GM21825 (cell line): ENCODE results near the gene TCTN3.
"Not testable (repeated sequence)": the region's sequence is repeated elsewhere in the genome, so short reads cannot be mapped to it uniquely, and the experiment has no call there.

Source experiments
- ATAC-seq: cut with Tn5 transposase; IDR thresholded peaks from one replicate; pipeline ENCODE4 v1.9.1; 2021; ENCODE audit warnings: mild to moderate bottlenecking, moderate library complexity; ENCODE audit not compliant: unreplicated experiment

TCTN3 gene, protein sequence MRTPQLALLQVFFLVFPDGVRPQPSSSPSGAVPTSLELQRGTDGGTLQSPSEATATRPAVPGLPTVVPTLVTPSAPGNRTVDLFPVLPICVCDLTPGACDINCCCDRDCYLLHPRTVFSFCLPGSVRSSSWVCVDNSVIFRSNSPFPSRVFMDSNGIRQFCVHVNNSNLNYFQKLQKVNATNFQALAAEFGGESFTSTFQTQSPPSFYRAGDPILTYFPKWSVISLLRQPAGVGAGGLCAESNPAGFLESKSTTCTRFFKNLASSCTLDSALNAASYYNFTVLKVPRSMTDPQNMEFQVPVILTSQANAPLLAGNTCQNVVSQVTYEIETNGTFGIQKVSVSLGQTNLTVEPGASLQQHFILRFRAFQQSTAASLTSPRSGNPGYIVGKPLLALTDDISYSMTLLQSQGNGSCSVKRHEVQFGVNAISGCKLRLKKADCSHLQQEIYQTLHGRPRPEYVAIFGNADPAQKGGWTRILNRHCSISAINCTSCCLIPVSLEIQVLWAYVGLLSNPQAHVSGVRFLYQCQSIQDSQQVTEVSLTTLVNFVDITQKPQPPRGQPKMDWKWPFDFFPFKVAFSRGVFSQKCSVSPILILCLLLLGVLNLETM

DNA sequence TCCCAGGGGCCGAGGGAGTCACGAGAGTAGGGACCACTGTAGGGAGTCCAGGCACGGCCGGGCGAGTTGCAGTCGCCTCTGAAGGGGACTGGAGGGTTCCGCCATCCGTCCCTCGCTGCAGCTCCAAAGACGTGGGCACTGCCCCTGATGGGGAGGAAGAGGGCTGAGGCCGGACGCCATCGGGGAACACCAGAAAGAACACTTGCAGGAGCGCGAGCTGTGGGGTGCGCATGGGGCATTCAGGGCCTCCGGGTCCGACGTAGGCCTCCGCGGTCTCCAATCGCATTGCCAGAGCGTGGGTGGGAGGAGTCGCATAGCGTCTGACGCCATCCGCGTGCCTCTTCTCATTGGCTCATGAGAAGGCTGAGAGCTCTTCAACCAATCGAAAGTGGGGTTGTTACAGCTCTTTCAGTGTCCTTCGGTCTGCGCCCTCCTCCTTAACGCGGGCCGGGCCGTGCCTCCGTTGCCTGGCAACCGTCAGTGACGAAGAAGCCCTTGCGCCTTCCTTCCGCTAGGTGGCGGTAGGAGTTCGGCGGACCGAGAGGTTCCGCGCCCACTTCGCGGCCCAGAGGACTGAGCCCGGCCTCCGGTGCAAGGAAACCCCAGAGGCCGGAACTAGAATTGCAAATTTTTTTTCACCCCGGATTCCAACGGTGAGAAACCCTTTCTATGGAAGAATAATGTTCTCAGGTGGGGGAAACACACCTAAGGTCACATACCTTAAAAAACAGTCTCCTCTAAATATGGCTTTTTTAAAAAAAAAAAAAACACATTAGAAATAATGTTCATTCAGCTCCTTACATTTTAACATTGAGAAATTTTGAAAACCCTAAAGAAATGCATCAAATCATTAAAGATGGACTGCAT, at the start of gene TCTN3:
TCTN3 (minus strand) TSS at position 260 of the 867 bp plus-strand sequence; CDS start at position 232, 28 bp downstream.
- ATAC-seq, result peak; percentile 99

DNA sequence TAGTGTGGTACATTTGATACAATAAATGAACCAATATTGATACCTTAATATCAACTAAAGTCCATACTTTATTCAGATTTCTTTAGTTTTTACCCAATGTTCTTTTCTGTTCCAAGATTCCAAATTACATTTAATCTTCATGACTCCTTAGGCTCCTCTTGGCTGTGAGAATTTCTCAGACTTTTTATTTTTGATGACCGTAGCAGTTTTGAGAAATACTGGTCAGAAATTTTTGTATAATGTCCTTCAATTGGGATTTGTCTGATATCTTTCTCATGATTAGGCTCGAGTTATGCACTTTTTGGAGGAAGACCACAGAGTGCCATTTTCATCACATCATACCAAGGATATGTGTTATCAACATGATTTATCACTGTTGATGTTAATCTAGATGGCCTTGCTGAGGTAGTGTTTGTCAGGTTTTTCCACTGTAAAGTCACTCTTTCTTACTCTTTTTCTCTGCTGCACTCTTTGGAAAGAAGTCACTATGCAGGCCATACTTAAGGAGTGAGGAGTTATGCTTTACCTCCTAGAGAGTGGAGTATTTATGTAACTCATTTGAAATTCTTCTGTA, 49.3 kb upstream of the TCTN3 start:
- ATAC-seq, result no peak

DNA sequence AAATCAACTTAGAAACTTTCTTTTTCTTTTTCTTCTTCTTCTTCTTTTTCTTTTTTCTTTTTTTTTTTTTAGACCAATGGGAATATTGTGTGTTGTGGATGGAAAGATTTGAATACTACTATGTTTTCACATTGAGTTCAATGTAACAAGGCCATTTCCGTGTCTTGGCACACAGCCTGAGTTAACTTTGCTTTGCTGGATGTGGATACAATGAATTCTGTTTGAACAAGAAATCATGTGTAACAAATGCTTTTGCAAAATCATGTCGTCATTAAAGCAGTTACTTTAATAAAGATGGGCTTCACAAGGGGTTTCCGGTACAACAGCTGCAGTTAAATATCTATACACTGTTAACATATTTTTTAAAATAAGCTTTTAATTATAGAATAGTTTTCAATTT, 48.8 kb upstream of the TCTN3 start:
- ATAC-seq, result peak; percentile 14

DNA sequence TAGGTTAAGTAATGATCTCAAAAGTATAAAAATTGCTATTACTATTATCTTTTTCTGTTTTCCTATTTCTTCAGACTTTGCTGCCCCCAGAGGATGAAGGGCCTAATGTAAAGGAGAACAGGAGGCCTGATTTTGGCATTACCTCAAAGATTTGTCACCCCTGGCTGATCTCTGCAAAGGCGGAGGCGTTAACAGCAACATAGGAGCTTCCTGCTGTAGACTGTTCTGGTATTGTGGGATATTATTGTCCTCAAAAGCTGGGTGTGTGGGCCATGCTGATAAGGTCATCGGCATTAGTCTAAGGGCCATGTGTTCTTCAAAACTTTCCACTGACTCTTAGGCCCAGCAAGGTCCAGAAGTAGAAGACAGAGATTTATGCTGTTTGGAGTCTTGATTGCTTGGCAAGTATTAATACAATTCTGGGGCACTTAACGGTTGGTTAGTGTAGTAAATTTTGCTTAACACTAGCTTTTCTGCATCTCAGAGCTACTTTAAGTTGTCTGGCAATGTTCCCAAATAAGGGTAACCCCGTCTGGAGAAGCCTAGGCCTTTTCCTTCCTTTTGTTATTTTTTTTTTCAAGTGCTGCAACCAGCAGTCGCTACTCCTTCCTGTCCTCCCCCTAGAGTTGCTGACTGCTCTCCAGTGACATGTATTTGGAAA, 48.2 kb upstream of the TCTN3 start:
- ATAC-seq, result peak; percentile 57

DNA sequence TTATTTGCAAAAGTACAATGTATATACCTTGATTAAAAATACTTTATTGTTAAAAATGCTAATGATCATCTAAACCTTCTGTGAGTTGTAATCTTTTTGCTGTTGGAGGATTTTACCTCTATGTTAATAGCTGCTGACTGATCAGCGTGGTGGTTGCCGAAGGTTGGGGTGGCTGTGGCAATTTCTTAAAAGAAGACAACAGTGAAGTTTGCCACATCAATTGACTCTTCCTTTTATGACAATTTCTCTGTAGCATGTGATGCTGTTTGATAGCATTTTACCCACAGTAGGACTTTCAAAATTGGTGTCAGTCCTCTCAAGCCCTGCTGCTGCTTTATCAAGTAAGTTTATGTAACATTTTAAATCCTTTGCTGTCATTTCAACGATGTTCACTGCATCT, 45.3 kb upstream of the TCTN3 start:
- no peak for ATAC-seq

DNA sequence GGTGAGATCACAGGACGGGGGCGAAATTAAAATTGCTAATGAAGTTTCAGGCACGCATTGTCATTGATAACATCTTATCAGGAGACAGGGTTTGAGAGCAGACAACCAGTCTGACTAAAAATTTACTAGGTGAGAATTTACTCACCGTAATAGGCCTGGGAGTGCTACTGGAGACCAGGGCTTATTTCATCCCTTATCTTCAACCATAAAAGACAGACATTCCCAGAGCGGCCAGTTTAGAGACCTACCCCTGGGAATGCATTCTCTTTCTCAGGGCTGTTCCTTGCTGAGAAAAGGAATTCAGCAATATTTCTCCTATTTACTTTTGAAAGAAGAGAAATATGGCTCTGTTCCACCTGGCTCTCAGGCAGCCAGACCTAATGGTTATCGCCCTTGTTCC, 39.2 kb upstream of the TCTN3 start:
- not testable (repeated sequence) for ATAC-seq

DNA sequence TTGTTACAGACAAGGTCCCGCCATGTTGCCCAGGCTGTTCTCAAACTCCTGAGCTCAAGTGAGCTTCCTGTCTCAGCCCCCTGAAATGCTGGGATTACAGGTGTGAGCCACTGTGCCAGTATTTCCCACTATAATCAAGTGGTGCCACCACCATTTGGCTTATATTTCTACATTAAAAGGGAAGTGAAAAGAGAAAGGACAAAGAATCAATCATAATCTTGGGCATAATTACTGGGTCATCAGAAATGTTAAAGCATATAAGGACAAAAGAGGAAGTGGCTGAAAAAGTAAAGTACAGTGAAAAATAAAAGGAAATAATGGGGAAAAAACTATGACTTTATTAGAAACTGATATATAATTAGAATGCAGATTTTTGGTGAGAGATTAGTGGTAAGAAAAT, 36.5 kb upstream of the TCTN3 start:
- ATAC-seq, result no peak

DNA sequence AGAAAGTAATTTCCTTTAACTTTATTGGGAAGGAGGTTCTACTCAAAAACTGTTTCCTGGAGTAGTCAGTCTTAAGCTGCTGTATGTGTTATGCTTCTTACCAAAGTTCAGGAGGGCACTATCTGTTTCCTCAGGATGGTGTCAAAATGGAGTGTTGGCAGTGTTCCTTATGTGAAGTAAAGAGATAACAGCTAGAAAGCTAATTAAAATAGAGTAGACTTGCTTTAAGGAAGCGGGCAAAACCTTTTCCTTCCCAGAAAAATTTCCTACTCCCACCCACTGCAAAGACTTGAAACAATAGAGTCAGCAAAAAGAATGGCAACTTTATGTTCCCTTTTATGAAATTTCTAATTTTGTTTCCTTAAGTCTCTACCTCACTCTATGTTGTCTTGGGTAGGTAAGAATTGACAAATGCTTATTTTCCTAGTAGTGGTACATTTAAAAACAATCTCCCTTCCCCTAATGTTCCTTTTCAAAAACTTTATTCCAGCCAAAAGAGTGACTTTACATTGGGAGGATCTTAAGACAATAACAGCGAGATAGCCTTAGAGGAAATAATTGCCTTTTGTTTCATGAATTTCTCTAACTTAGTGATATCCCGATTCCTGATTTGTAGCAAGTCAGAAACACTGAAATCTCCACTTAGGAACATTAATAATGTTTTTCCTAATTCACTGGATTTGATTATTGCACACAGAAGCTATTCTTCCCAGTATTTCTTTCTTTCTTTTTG, 35.8 kb upstream of the TCTN3 start:
- no peak for ATAC-seq

DNA sequence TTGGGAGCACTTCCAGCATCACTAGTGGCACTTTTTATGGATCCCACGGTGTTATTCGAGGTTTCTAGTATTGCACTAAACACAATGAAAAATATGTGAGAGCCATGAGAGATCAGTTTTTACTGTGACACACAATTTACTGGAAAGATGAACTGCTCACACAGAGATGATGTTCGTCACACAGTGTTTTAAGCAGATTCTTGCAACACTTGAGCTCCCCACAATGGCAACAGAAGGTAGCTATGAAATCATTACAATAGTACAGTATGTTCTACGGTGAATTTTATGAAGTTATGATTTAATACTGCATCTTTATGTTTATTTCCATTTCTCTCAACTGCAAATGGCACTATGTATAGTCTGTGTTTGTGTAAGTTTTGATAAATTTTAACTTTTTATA, 34.8 kb upstream of the TCTN3 start:
- no peak for ATAC-seq

DNA sequence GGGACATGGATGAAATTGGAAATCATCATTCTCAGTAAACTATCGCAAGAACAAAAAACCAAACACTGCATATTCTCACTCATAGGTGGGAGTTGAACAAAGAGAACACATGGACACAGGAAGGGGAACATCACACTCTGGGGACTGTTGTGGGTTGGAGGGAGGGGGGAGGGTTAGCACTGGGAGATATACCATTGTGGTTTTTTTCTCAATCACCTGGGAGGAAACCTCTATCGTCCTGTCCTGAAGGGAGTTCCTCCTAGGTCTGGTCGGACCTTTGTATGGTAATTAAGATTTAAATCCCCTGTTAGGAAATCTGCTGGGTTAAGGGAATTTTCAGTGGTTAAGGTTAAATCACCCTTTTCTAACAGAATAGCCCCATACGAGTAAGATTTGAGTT, 28.8 kb upstream of the TCTN3 start:
- not testable (repeated sequence) for ATAC-seq

DNA sequence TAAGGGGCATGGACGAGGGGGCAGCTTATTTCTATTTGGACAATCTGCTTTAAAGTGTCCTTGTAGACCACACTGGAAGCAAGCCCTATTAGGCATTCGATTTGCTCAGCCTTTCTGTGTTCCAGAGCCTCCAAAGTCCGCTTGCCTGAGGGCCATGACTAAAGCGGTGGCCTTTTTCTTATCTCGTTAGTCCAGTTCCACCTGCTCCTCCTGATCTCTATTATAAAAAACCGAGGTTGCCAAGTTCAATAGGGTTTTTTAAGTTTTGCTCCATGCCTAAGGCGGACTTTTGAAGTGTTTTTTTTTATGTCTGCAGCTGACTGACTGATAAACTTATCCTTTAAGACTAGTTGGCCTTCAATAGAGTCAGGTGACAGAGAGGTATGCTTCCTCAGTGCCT, 27.0 kb upstream of the TCTN3 start:
- not testable (repeated sequence) for ATAC-seq

DNA sequence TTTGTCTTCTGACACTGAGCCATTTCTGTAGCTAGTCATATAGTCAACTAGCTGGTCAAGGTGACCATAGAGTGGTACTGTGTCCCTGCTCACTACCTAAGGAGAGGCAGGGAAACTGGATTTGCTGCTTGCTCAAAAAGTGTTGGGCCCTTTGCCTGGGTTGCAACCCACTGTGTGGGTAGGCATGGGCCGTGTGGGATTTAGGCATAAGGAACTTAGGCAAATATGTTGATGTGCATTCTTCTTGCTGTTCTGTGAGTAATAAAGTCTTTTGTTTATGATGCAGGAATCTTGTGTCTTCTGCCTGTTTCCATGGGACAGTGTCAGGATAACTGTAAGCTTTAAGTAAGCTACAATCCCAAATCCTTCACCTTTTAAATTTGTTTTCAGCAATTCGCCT, 23.1 kb upstream of the TCTN3 start:
- no peak for ATAC-seq

DNA sequence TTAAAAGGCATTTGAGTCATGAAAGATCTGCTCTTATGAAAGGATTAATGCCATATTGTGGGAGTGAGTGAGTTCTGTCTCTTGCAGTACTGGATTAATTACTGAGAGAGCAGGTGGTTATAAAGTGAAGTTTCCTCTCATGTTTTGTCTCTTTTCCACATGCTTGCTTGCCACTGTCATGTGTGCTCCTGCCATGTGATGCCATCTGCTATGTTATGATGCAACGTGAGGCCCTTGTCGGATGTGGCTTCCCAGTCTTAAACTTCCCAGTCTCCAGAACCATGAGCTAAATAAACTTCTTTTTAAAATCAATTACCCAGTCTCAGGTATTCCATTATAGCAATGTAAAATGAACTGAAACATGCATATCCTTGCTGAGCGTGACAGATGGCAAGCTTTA, 22.7 kb upstream of the TCTN3 start:
- ATAC-seq, result no peak

DNA sequence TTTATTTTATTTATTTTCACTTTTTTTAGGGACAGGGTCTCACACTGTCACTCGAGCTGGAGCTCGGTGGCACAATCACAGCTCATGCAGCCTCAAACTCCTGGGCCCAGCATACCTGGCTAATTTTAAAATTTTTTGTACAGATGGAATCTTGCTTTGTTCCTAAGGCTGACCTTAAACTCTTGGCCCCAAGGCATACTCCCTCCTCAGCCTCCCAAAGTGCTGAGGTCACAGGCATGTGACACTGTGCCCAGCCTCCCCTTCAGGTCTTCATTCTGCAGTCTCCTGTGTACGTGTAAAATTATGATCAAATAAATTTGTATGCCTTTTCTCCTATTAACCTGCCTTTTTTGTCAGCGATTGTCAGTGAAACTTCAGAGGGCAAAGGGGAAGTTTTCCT, 17.8 kb upstream of the TCTN3 start:
- no peak for ATAC-seq

DNA sequence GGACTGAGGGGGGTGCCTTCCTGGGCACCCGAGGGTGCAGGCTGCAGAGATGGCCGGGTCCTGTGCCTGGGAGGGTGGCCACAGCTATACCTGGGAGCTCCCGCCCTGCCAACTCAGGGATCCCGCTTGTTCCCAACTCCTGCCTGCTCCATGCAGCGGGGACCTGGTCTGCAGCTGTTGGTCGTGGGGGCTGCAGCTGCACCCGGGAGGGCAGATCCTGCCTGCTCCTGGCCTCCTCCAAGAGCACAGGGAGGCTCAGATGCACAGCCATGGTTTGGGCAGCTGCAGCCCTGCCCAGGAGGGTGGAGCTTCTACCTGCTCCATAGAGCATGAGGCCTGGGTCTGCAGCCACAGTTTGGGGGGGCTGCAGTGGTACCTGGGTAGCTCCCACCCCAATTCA, 13.3 kb upstream of the TCTN3 start:
- ATAC-seq, result no peak

DNA sequence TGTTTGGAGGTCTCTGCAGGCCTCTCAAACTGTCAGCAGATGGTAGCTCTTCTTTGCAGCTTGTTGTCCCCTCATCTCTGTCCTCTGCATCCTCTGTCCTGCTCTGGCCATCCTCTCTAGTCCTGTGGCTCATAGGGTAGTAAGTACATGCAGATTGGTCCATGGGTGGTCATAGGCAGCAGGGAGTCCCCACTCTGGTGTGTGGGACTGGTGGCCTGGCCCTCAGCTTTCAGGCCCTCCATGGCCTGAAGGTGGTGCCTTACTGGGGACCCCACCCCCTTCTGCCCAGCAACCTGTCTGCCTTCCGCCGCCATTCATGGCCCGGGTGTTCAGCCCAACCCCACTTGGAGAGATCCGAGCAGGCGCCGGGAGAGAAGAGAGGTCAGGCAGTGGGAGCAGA, 12.8 kb upstream of the TCTN3 start:
- no peak for ATAC-seq

DNA sequence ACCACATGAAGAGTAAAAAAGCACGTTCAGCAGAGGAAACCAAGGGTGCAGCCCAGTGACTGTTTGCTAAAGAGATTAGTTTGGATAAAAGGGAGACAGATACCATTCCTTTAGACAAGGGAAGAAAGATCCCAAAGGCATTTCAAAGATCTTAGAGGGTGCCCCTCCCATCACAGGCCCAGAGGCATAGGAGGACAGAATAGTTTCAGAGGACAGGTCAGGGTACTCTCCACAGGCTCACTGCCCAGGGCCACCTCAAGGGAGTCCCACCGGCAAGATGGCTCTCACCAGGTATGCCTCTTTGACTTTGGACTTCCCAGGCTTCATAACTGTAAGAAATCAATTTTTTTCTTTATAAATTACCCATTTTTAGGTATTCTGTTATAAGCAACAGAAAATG, 4.7 kb upstream of the TCTN3 start:
- no peak for ATAC-seq

DNA sequence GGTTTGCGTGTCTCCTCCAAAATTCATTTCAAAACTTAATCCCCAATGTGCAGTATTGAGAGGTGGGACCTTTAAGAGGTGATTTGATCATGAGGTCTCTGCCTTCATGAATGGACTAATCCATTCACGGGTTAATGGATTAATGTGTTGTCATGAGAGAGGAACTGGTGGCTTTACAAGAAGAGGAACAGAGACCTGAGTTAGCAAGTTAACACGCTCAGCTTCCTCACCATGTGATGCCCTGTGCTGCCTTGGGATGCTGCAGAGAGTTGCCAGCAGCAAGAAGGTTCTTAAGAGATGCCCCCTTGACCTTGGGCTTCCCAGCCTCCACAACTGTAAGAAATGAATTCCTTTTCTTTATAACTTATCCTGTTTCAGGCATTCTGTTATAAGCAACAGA, 3.7 kb upstream of the TCTN3 start:
- ATAC-seq, result no peak

DNA sequence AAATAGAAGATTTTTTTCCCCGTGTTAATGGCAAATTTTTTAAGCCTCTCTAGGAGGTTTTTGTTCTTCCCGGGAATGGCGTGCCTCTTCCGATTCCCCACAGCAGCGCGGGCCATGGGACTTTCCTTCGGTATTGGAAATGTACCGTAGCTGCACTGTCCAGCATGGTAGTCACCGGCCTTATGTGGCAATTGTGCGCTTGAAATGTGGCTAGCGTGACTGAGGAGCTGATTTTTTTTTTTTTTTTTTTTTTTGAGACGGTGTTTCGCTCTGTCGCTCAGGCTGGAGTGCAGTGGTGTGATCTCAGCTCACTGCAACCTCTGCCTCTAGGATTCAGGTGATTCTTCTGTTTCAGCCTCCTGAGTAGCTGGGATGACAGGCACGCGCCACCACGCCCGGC, 938 bp upstream of the TCTN3 start:
- no peak for ATAC-seq

DNA sequence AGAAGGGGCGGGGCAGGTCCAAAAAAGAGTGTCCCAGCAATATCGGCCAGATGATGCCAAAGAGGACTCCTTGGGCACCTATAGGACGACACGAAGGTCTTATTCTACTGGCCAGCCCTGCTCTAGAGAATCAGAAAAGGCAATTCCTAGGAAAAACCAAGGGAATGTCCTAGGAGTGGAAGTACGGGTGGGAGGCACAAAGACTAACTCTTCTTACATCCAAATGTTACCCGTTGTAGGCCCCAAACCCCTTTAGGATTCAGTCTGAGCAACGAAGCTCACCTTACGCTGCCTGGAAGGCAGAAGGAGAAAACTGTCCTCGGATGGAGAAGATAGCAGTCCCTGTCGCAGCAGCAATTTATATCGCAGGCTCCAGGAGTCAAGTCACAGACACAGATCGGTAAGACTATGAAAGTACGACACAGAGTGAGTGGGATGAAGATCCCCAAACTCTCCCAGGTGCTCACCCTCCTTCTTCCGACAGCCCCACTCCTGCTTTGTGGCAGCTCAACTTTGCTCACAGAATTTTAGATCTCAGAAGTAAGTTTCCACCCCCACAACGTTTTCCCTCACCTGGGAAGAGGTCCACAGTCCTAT, 558 bp downstream of the TCTN3 start:
- no peak for ATAC-seq
